HepG2 (cell line): ENCODE data around the gene ORMDL3.

ENCODE experiments used
- FOSL1 ChIP-seq: sonication (generic); formaldehyde crosslinking; IDR thresholded peaks from 2 replicates; pipeline ENCODE4 v1.9.0; 2021; ENCODE audit warnings: missing genetic modification reagents, borderline replicate concordance
- HNF4G ChIP-seq, 2 experiments: sonication (generic) in 1 of 2; formaldehyde crosslinking in 1 of 2; IDR thresholded peaks; 2 replicates each; pipeline versions ENCODE4 v1.4.0 to v1.6.1; 2011 to 2020; ENCODE audit warnings: borderline replicate concordance in 2 of 2, low read depth in 2 of 2, mild to moderate bottlenecking in 2 of 2, low read length in 1 of 2, missing genetic modification reagents in 1 of 2, moderate library complexity in 1 of 2
- PATZ1 ChIP-seq: sonication (generic); formaldehyde crosslinking; IDR thresholded peaks from 2 replicates; pipeline ENCODE4 v1.4.0; 2020; ENCODE audit warnings: missing genetic modification reagents
- PRDM10 ChIP-seq: sonication (generic); formaldehyde crosslinking; IDR thresholded peaks from 2 replicates; pipeline ENCODE4 v1.4.0; 2020; ENCODE audit warnings: low read depth, missing genetic modification reagents
- SKI ChIP-seq: fragments of 450-650 bp; IDR thresholded peaks from one replicate; pipeline ENCODE4 v1.6.1; 2018; ENCODE audit warnings: mild to moderate bottlenecking; ENCODE audit not compliant: partially characterized antibody
- ZFP36 ChIP-seq: fragments of 150-350 bp; IDR thresholded peaks from 2 replicates; pipeline ENCODE4 v1.6.1; 2018; ENCODE audit warnings: borderline replicate concordance, low read length, low read depth; ENCODE audit not compliant: partially characterized antibody
- ZNF329 ChIP-seq: sonication (generic); formaldehyde crosslinking; IDR thresholded peaks from 2 replicates; pipeline ENCODE4 v1.9.0; 2021; ENCODE audit warnings: low read depth, mild to moderate bottlenecking, missing genetic modification reagents
- ZNF558 ChIP-seq: sonication (generic); formaldehyde crosslinking; IDR thresholded peaks from 2 replicates; pipeline ENCODE4 v1.9.0; 2022; ENCODE audit warnings: mild to moderate bottlenecking, missing genetic modification reagents, borderline replicate concordance
- TF ChIP-seq, protein P1 (sequence below): sonication (generic); formaldehyde crosslinking; IDR thresholded peaks from 2 replicates; pipeline ENCODE4 v1.5.0; 2020; ENCODE audit warnings: mild to moderate bottlenecking, missing genetic modification reagents, moderate library complexity
- TF ChIP-seq, protein P2 (sequence below): sonication (generic); formaldehyde crosslinking; IDR thresholded peaks from 2 replicates; pipeline ENCODE4 v1.4.0; 2020; ENCODE audit warnings: mild to moderate bottlenecking, missing genetic modification reagents

DNA sequence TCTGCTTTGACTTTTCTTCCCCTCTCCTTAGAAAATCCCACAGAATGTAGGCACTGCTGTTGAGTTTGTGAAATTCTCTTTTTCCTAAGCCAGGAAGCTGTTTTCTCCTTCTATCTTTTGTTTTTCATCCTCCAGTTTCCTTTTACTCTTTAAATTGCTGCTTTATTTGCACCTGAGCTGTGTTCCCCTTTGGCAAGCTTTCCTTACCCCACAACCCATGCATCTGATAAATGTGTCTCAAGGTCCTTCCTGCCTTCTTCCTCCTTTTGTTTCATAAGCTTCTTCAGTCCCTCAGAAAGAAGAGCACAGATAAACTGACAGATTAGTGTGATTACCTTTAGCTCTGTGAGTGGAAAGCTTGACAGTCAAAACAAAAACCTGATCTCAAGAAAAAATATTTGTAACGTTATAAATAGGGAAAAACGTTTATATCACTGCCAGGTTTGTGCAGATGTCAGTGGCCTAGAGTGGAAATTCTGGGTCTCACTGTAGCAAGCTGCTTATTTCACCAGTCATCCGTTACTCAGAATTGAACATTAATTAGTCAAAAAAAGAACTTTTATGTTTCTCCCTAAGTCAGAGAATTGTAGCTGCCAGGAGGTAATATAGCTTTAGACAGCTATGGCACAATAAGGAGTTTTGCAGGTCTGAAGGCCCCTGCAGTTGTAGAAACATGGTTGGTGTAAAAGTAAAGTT lies 32.6 kb downstream of the ORMDL3 start:
- TF ChIP-seq ZFP36 (no peak), PATZ1 (CRISPR knock-in tag) (no peak), FOSL1 (no peak), HNF4G (IDR thresholded peaks at IDR 0.05; ENCODE audit: borderline replicate concordance, low read depth, low read length) (no peak), HNF4G (CRISPR knock-in tag; IDR thresholded peaks at IDR 0.05; ENCODE audit: borderline replicate concordance, low read depth) (no peak), ZNF329 (no peak), SKI (no peak), PRDM10 (CRISPR knock-in tag) (no peak), ZNF558 (CRISPR knock-in tag) (no peak)
- TF ChIP-seq, protein P1, sequence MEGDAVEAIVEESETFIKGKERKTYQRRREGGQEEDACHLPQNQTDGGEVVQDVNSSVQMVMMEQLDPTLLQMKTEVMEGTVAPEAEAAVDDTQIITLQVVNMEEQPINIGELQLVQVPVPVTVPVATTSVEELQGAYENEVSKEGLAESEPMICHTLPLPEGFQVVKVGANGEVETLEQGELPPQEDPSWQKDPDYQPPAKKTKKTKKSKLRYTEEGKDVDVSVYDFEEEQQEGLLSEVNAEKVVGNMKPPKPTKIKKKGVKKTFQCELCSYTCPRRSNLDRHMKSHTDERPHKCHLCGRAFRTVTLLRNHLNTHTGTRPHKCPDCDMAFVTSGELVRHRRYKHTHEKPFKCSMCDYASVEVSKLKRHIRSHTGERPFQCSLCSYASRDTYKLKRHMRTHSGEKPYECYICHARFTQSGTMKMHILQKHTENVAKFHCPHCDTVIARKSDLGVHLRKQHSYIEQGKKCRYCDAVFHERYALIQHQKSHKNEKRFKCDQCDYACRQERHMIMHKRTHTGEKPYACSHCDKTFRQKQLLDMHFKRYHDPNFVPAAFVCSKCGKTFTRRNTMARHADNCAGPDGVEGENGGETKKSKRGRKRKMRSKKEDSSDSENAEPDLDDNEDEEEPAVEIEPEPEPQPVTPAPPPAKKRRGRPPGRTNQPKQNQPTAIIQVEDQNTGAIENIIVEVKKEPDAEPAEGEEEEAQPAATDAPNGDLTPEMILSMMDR (CRISPR knock-in tag): no peak
- TF ChIP-seq, protein P2, sequence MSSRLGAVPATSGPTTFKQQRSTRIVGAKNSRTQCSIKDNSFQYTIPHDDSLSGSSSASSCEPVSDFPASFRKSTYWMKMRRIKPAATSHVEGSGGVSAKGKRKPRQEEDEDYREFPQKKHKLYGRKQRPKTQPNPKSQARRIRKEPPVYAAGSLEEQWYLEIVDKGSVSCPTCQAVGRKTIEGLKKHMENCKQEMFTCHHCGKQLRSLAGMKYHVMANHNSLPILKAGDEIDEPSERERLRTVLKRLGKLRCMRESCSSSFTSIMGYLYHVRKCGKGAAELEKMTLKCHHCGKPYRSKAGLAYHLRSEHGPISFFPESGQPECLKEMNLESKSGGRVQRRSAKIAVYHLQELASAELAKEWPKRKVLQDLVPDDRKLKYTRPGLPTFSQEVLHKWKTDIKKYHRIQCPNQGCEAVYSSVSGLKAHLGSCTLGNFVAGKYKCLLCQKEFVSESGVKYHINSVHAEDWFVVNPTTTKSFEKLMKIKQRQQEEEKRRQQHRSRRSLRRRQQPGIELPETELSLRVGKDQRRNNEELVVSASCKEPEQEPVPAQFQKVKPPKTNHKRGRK: no peak
